Prostate gland (tissue), 2 donors: Measurements from ENCODE around the gene FXYD1.

Experiments
- CTCF ChIP-seq, 4 experiments: fragments of 200-600 bp in 2 of 4; fragments of 450-650 bp in 2 of 4; sonication (generic) in 2 of 4; IDR thresholded peaks; 1 replicate in 3 of 4; 2 replicates in 1 of 4; pipeline ENCODE4 v1.5.1; 2016 to 2019; ENCODE audit warnings: antibody characterized with exemption in 4 of 4, mild to moderate bottlenecking in 2 of 4, moderate library complexity in 2 of 4
- POLR2A ChIP-seq: fragments of 450-650 bp; IDR thresholded peaks from one replicate; pipeline ENCODE4 v1.6.1; 2016; ENCODE audit warnings: antibody characterized with exemption, mild to moderate bottlenecking

DNA sequence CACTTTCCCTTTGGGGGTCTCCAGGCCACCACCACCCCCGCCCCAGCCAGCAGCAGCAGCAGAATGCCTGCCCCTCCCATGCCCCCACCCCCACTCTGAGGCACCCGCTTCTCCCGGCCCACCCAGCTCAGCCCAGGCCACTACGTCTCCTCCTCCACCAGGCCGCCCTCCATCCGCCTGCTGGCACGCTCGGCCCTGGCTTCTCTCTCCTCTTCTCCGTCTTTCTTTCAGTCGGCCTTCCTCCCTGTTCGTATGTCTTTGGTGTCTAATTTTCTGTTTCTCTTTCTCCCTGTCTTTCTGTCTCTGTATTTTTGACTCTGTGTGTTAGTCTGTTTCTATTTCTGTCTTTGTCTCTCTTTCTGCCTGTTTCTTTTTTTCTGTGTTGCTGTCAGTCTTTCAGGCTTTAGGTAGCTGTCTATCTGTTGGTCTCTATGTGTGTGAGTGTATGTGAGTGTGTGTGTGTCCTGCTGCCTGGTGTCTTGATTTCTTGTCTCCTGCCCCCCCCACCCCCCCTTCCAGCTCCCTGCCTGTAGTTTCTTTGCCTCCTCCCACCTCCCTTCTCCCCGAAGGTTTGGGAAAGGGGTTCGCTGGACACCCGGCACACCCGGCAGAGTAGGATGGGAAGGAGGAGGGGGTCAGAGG is 3.9 kb upstream of the FXYD1 start, which contains the start of gene LGI4:
- TF ChIP-seq CTCF (IDR thresholded peaks at IDR 0.05) = no peak
- no peak for TF ChIP-seq POLR2A
